GM18873 (cell line): Measurements from ENCODE around the gene ANKRD36.
"Not testable (repeated sequence)": the region's sequence is repeated elsewhere in the genome, so short reads cannot be mapped to it uniquely, and the experiment has no call there.

Experiments used
- ATAC-seq: cut with Tn5 transposase; IDR thresholded peaks from one replicate; pipeline ENCODE4 v1.9.1; 2021; ENCODE audit warnings: mild to moderate bottlenecking, moderate library complexity, moderate number of reproducible peaks; ENCODE audit not compliant: unreplicated experiment, low FRiP score

Gene ANKRD36

DNA sequence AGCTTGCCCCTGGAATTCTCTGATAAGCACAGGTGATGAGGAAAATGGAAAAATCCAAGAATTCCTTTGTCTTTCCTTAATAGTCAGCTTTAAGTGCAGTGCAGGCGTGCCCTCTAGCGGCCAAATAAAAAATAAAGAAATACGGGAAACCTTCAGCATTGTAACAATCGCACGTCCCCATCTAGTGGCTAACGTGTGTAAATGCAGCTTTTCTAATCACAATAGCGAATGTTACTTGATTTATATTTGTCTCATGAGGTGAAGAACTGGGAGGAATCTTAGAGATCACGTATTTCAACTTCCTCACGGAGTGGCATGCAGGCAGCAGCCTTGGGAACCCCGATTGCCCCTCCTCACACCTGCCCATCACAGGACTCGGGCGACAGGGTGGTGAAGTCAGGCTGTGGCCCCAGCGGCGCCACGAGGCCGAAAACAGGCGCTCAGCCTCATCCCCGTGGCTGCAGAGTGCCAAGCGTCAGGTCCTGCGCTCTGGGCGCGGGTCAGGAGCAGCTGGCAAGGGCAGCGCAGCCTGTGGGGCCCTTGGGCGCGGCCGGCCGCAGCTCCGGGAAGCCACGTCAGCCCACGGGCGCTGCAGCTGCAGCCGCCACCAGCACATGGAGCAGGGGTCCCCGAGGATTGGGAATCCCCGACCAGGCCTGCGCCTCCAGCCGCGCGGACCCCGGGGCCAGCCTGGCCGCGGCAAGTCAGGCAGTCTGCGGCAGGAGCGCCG, 468 bp upstream of the ANKRD36 start:
- ATAC-seq = peak; percentile 39

DNA sequence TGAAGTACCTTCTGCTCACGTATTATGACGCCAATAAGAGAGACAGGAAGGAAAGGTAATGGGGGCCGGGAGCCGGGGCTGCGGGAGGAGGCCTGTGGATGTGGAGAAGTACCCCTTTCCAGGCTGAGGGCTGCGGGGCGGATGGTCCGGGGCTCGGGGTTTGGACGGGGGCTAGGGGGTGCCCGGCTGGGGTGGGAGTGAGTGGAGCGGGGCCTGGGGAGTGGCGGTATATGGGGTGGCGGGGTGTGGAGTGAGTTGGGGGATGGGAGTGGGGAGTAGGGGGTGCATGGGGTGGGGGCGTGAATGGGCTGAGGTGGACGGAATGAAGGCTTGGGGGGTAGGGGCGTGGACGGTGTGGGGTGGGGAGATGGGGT, 916 bp downstream of the ANKRD36 start:
- not testable (repeated sequence) for ATAC-seq

DNA sequence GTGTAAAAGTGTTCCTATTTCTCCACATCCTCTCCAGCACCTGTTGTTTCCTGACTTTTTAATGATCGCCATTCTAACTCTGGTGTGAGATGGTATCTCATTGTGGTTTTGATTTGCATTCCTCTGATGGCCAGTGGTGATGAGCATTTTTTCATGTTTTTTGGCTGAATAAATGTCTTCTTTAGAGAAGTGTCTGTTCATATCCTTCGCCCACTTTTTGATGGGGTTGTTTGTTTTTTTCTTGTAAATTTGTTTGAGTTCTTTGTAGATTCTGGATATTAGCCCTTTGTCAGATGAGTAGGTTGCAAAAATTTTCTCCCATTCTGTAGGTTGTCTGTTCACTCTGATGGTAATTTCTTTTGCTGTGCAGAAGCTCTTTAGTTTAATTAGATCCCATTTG, 16.1 kb downstream of the ANKRD36 start:
- ATAC-seq = not testable (repeated sequence)

DNA sequence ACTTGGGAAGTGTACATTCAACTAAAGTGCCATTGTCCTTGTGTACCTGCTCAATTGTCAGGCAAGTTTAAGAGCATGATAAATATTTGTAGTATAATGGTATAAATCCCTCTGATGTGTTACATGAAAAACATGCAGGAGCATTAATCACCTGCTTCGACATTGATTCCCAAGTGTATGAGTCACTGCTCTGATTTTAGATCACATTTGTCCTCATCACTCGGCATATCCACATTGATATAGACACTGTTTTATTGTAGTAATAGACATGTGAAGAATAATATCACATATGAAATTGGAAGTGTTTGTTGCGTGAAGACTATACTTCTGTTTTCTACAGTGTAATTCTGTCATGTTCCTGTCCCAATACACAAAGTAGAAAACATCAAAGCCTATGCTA, 31.1 kb downstream of the ANKRD36 start:
- ATAC-seq = not testable (repeated sequence)

DNA sequence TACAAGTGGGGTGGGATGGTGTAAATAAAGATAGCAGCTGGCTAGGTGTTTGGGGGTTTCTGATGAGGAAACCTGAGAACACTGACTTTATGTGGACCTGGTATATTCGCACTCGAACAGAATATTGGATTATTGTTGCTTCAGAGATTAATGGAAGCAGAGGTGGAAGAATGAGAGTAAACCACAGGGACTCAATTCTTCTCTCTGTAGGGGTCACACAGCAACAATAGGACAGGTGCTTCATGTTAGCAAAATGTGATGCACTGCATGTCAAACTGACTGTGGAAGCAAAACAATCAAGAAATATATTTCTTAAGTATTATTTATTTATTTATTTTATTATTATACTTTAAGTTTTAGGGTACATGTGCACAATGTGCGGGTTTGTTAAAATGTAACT, 53.6 kb downstream of the ANKRD36 start:
- not testable (repeated sequence) for ATAC-seq

DNA sequence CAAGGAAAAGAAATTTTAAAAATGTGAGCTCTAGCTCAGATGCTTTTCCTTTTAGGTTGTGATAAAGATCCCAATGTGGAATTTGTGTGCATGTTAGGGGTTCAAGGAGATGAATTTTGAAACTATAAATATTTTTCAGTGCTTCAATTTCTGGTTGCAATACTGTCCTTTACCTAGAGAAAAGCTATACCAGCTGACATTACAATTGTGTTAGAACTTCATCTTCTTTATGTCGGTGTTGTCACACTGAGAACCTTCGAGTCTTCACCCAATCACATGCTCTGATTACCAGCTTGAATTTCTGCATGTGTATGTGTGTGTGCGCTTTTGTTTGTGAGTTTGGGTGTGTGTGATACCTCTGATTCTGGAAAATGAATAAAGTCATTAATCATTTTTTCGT, 55.0 kb downstream of the ANKRD36 start:
- ATAC-seq = not testable (repeated sequence)

DNA sequence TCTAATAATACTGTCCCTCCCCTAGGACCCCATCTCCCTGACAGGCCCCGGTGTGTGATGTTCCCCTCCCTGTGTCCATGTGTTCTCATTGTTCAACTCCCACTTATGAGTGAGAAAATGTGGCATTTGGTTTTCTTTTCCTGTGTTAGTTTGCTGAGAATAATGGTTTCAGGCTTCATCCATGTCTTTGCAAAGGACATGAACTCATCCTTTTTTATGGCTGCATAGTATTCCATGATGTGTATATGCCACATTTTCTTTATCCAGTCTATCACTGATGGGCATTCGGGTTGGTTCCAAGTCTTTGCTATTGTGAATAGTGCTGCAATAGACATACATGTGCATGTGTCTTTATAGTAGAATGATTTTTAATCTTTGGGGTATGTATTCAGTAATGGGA, 55.6 kb downstream of the ANKRD36 start:
- not testable (repeated sequence) for ATAC-seq

DNA sequence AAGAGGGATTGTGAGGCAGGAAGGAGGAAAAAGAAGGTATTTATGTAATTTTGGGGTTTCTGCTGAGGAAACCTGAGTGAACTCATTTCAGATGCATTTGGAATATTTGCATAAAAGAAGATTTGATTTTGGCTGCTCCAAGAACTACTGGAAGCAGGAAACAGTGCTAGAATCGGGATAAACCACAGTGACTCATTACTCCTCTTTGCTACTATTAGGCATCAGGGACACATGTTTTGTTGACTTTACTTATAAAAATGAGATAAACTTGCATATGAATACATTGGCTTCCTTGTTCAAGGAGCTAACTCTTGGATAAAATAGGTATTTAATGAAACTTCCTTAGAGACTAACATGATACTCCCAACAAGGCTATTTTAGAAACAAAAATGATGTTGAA, 67.4 kb downstream of the ANKRD36 start:
- ATAC-seq = not testable (repeated sequence)

DNA sequence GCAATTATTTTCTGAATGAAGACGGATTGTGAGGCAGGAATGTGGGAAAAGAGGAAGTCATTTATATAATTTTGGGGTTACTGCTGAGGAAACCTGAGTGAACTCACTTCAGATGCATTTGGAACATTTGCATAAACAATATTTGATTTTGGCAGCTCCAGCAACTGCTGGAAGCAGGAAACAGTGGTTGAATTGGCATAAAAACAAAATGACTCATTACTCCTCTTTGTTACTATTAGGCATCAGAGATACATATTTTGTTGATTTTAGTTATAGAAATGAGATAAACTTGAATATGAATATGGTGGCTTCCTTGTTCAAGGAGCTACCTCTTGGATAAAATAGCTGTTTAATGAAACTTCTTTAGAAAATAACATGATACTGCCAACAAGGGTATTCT, 82.4 kb downstream of the ANKRD36 start:
- not testable (repeated sequence) for ATAC-seq

DNA sequence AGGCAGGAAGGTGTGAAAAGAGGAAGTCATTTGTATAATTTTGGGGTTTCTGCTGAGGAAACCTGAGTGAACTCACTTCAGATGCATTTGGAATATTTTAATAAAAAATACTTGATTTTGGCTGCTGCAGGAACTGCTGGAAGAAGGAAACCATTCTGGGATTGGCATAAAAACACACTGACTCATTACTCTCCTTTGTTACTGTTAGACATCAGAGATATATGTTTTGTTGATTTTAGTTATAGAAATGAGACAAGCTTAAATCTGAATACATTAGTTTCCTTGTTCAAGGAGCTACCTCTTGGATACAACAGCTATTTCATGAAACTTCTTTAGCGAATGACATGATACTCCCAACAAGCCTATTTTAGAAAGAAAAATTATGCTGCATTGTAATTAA, 84.3 kb downstream of the ANKRD36 start:
- ATAC-seq = not testable (repeated sequence)

DNA sequence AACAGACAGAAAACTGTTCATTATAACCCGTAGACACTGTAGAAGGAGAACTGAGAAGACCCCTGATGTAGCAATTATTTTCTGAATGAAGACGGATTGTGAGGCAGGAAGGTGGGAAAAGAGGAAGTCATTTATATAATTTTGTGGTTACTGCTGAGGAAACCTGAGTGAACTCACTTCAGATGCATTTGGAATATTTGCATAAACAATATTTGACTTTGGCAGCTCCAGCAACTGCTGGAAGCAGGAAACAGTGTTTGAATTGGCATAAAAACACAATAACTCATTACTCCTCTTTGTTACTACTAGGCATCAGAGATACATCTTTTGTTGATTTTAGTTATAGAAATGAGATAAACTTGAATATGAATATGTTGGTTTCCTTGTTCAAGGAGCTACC, 87.9 kb downstream of the ANKRD36 start:
- not testable (repeated sequence) for ATAC-seq

DNA sequence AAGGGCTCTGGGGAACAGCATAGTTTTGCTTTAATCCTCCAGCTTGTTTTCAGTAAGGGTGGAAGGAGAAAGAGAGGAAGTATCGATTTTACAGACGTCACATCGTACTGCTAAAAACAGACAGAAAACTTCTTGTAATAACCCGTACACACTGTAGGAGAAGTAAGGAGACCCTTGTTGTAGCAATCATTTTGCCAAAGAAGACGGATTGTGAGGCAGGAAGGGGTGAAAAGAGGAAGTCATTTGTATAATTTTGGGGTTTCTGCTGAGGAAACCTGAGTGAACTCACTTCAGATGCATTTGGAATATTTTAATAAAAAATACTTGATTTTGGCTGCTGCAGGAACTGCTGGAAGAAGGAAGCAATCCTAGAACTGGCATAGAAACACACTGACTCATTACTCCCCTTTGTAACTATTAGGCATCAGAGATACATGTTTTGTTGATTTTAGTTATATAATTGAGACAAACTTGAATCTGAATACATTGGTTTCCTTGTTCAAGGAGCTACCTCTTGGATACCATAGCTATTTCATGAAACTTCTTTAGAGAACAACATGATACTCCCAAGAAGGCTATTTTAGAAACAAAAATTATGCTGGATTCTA, 89.8 kb downstream of the ANKRD36 start:
- ATAC-seq = not testable (repeated sequence)

DNA sequence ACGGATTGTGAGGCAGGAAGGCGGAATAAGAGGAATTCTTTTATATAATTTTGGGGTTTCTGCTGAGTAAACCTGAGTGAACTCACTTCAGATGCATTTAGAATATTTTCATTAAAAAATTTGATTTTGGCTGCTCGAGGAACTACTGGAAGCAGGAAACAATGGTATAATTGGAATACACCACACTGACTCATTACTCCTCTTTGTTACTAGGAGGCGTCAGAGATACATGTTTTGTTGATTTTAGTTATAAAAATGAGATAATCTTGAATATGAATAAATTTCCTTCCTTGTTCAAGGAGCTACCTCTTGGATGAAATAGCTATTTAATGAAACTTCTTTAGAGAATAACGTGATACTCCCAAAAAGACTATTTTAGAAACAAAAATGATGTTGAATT, 97.4 kb downstream of the ANKRD36 start:
- no peak for ATAC-seq

DNA sequence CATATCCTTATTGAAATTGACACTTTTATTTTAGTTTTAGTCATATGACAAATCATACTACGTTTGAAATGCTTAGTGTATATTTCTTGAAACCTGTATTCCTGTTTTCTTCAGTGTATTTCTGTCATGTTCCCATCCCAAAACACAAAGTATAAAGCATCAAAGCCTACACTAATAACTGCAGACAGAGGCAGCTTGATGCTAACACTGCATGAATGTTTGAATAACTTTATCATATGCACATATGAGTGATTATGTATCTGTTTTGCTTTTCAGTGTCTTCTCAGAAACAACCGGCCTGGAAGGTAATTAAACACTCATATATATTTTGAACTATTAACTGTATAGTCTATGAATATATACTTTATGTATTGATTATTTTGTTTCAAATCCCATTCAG, 102.1 kb downstream of the ANKRD36 start:
- not testable (repeated sequence) for ATAC-seq

DNA sequence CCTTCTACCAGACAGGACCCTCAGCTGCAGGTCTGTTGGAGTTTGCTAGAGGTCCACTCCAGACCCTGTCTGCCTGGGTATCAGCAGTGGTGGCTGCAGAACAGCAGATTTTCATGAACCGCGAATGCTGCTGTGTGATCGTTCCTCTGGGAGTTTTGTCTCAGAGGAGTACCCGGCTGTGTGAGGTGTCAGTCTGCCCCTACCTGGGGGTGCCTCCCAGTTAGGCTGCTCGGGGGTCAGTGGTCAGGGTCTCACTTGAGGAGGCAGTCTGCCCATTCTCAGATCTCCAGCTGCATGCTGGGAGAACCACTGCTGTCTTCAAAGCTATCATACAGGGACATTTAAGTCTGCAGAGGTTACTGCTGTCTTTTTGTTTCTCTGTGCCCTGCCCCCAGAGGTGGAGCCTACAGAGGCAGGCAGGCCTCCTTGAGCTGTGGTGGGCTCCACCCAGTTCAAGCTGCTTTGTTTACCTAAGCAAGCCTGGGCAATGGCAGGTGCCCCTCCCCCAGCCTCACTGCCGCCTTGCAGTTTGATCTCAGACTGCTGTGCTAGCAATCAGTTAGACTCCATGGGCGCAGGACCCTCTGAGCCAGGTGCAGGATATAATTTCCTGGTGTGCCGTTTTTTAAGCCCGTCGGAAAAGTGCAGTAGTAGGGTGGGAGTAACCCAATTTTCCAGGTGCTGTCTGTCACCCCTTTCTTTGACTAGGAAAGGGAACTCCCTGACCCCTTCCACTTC, 118.1 kb downstream of the ANKRD36 start:
- not testable (repeated sequence) for ATAC-seq

DNA sequence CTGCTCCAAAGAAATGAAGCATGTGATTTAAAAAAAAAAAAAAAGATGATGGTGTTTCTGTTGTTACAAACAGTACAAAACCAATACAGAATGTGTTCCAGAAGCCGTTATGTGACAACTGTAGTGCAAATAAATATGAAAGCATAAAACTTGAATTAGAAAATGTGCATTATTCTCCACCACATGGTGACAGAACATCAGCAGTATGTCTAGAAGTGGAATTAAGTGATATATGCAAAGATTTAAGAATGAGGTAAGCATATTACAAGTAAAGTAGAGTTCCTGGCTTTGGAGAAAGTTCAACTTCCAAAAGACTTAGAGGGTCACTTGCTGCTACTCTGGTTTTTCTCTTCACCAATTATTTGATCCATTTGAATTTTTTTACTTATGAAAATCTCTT, 120.0 kb downstream of the ANKRD36 start:
- not testable (repeated sequence) for ATAC-seq

DNA sequence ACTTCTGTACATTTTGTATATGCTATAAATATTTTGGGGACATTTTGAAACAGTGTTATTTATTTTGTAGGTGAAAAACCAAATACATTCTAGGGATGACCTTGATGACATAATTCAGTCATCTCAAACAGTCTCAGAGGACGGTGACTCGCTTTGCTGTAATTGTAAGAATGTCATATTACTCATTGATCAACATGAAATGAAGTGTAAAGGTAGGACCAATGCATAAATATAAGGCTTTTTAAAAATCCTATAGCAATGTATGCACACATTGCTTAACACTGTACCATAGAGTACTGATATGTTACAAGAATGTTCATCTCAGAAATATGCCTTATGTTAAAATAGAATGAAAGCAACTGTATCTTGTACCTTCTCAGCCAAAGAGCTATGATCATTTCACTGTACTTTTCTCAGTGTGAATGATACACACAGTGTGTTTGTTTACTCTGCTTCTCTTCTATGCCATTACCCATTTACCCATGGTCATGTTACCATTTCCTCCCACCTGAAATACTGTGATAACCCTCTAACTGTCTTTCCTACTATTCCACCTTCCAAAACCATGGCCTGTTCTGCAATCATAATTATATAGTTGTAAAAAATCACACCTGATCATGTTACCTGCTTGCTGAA, 120.8 kb downstream of the ANKRD36 start:
- not testable (repeated sequence) for ATAC-seq

DNA sequence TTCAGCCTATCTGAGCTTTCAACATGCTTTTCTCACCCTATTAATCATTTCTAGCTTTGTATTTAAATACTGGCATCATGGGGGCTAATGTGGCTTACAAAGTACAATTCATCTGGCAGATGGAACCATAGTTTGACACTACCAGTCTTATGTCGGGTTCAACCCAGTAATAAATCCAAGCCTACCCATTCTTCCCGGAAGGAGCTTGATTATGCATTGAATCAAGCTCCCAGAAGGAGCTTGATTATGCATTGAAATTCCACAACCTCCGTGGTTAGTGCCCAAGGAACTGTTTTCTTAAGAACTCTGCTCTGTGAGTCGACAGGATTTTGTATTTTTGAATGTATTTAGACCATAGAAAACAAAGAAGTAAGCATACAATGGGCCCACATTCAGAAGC, 148.2 kb downstream of the ANKRD36 start:
- ATAC-seq = not testable (repeated sequence)

DNA sequence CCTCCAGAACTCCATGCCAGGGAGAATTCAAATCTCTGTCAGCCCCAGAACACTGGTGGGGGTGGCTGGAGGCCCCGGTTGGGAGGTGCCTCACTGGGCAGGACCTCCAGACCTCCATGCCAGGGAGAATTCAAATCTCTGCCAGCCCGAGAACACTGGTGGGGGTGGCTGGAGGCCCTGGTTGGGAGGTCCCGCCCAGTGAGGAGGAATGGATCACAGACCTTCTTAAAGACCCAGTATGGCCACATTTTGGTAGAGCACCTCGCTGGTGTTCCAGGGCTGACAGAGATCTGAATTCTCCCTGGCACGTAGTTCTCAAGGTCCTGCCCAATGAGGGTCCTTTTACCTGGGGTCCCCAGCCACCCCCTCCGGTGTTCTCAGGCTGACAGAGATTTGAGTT, 153.5 kb downstream of the ANKRD36 start:
- not testable (repeated sequence) for ATAC-seq

DNA sequence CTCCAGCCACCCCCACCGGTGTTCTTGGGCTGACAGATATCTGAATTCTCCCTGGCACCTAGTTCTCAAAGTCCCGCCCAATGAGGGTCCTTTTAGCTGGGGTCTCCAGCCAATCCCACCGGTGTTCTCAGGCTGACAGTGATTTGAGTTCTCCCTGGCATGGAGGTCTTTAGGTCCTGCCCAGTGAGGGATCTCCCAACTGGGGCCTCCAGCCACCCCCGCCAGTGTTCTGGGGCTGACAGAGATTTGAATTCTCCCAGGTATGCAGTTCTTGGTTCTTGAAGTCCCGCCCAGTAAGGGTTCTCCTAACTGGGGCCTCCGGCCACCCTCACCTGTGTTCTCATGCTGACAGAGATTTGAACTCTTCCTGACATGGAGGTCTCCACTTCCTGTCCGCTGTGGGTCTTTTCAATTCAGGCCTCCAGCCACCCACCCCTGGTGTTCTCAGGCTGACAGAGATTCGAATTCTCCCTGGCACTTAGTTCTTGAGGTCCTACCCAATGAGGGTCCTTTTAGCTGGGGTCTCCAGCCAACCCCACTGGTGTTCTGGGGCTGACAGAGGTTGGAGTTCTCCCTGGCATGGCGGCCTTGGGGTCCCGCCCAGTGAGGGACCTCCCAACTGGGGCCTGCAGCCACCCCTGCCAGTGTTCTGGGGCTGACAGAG, 154.6 kb downstream of the ANKRD36 start:
- no peak for ATAC-seq
